H9 (cell line): Measurements from ENCODE around the gene DAGLB. TPM values are rescaled to one million over a fixed set of nuclear protein-coding genes. Genes with fewer than 3 reads are reported as not detected.

Source experiments
- DNase-seq: peaks from one replicate; pipeline ENCODE4 v3.0.0-alpha.2; 2017
- H2AFZ ChIP-seq: one replicate; pipeline ENCODE4 v1.6.1; 2013; ENCODE audit warnings: mild to moderate bottlenecking, low read length, control low read depth, moderate library complexity
- H2AK5ac ChIP-seq: 2 replicates; pipeline ENCODE4 v1.6.1; 2013; ENCODE audit warnings: low read length, control low read depth, mixed read lengths; ENCODE audit not compliant: insufficient read length
- H2BK120ac ChIP-seq: one replicate; pipeline ENCODE4 v1.6.1; 2013; ENCODE audit warnings: low read depth, mild to moderate bottlenecking, low read length, control low read depth, inconsistent platforms; ENCODE audit not compliant: poor library complexity, severe bottlenecking
- H2BK12ac ChIP-seq: 2 replicates; pipeline ENCODE4 v1.6.1; 2013; ENCODE audit warnings: low read length, control low read depth, mixed read lengths, low read depth; ENCODE audit not compliant: insufficient read length
- H2BK15ac ChIP-seq: 2 replicates; pipeline ENCODE4 v1.6.1; 2013; ENCODE audit warnings: low read depth, low read length, control low read depth
- H2BK20ac ChIP-seq: one replicate; pipeline ENCODE4 v1.6.1; 2013; ENCODE audit warnings: low read depth, mild to moderate bottlenecking, low read length, control low read depth, inconsistent platforms; ENCODE audit not compliant: poor library complexity, severe bottlenecking
- H2BK5ac ChIP-seq: 2 replicates; pipeline ENCODE4 v1.6.1; 2013; ENCODE audit warnings: low read length, control low read depth, mixed read lengths; ENCODE audit not compliant: insufficient read length
- H3K14ac ChIP-seq: 2 replicates; pipeline ENCODE4 v1.6.1; 2013; ENCODE audit warnings: low read length, control low read depth; ENCODE audit not compliant: insufficient read depth
- H3K18ac ChIP-seq: 2 replicates; pipeline ENCODE4 v1.6.1; 2013; ENCODE audit warnings: low read depth, mild to moderate bottlenecking, mixed read lengths, low read length, control low read depth; ENCODE audit not compliant: insufficient read length
- H3K23ac ChIP-seq: 2 replicates; pipeline ENCODE4 v1.6.1; 2013; ENCODE audit warnings: low read length, control low read depth, mixed read lengths, low read depth; ENCODE audit not compliant: insufficient read length
- H3K23me2 ChIP-seq: 2 replicates; pipeline ENCODE4 v1.6.1; 2013; ENCODE audit warnings: low read depth, mild to moderate bottlenecking, mixed read lengths, low read length, control low read depth; ENCODE audit not compliant: insufficient read length, poor library complexity, severe bottlenecking
- H3K27ac ChIP-seq: 2 replicates; pipeline ENCODE4 v1.5.1; 2013; ENCODE audit warnings: low read length, control low read depth, mixed read lengths, low read depth; ENCODE audit not compliant: insufficient read length
- H3K27me3 ChIP-seq: 2 replicates; pipeline ENCODE4 v1.6.1; 2013; ENCODE audit warnings: low read length, control low read depth, inconsistent platforms; ENCODE audit not compliant: insufficient read depth
- H3K4ac ChIP-seq: 2 replicates; pipeline ENCODE4 v1.6.1; 2013; ENCODE audit warnings: low read depth, mild to moderate bottlenecking, control low read depth, inconsistent platforms, low read length, moderate library complexity
- H3K4me1 ChIP-seq: 2 replicates; pipeline ENCODE4 v1.6.1; 2013; ENCODE audit warnings: low read length, control low read depth, inconsistent platforms; ENCODE audit not compliant: insufficient read depth
- H3K4me2 ChIP-seq: 2 replicates; pipeline ENCODE4 v1.6.1; 2013; ENCODE audit warnings: low read length, control low read depth, mixed read lengths; ENCODE audit not compliant: insufficient read length, insufficient read depth
- H3K56ac ChIP-seq: 2 replicates; pipeline ENCODE4 v1.6.1; 2013; ENCODE audit warnings: low read depth, mild to moderate bottlenecking, mixed read lengths, low read length, control low read depth; ENCODE audit not compliant: insufficient read length
- H3K79me1 ChIP-seq: 2 replicates; pipeline ENCODE4 v1.6.1; 2013; ENCODE audit warnings: low read depth, mild to moderate bottlenecking, moderate library complexity, low read length, control low read depth, inconsistent platforms; ENCODE audit not compliant: insufficient read depth, poor library complexity, severe bottlenecking
- H3K79me2 ChIP-seq: 2 replicates; pipeline ENCODE4 v1.6.1; 2013; ENCODE audit warnings: low read length, control low read depth, inconsistent platforms; ENCODE audit not compliant: insufficient read depth
- H3K9ac ChIP-seq: 2 replicates; pipeline ENCODE4 v1.6.1; 2013; ENCODE audit warnings: low read length, control low read depth, mixed read lengths; ENCODE audit not compliant: insufficient read length; ENCODE audit errors: extremely low read depth
- H3K9me3 ChIP-seq: one replicate; pipeline ENCODE4 v1.6.1; 2013; ENCODE audit warnings: low read depth, low read length, inconsistent platforms; ENCODE audit not compliant: control insufficient read depth
- H3T11ph ChIP-seq: one replicate; pipeline ENCODE4 v1.6.1; 2013; ENCODE audit warnings: mild to moderate bottlenecking, low read length, control low read depth, inconsistent platforms
- H4K20me1 ChIP-seq: one replicate; pipeline ENCODE4 v1.6.1; 2013; ENCODE audit not compliant: control insufficient read depth, insufficient read length, insufficient read depth
- H4K5ac ChIP-seq: 2 replicates; pipeline ENCODE4 v1.6.1; 2013; ENCODE audit warnings: low read depth, mild to moderate bottlenecking, mixed read lengths, low read length, control low read depth; ENCODE audit not compliant: insufficient read length
- H4K8ac ChIP-seq: replicated peaks from 2 replicates; pipeline ENCODE4 v1.6.1; 2013; ENCODE audit warnings: low read length, control low read depth, mixed read lengths, low read depth; ENCODE audit not compliant: insufficient read length
- H4K91ac ChIP-seq: 2 replicates; pipeline ENCODE4 v1.6.1; 2013; ENCODE audit warnings: low read depth, mild to moderate bottlenecking, moderate library complexity, mixed read lengths, low read length, control low read depth; ENCODE audit not compliant: insufficient read length
- H3K27ac Mint-ChIP-seq, 3 experiments: 2 replicates in 2 of 3; 3 replicates in 1 of 3; pipeline ENCODE4 v1.8.0; 2020 to 2021; ENCODE audit warnings: mixed read lengths in 3 of 3, mild to moderate bottlenecking in 1 of 3, moderate library complexity in 1 of 3
- H3K27me3 Mint-ChIP-seq: 2 replicates; pipeline ENCODE4 v1.8.0; 2021; ENCODE audit warnings: low read depth, mild to moderate bottlenecking, moderate library complexity, mixed read lengths
- H3K36me3 Mint-ChIP-seq, 3 experiments: 2 replicates in 2 of 3; 3 replicates in 1 of 3; pipeline ENCODE4 v1.8.0; 2020 to 2021; ENCODE audit warnings: low read depth in 3 of 3, mixed read lengths in 3 of 3; ENCODE audit not compliant: insufficient read depth in 1 of 3
- H3K4me1 Mint-ChIP-seq, 2 experiments: 2 replicates each; pipeline ENCODE4 v1.8.0; 2020; ENCODE audit warnings: mixed read lengths in 2 of 2
- H3K4me3 Mint-ChIP-seq, 2 experiments: 2 replicates in 1 of 2; 3 replicates in 1 of 2; pipeline ENCODE4 v1.8.0; 2020 to 2021; ENCODE audit warnings: mild to moderate bottlenecking in 2 of 2, mixed read lengths in 2 of 2, moderate library complexity in 1 of 2
- H3K9me3 Mint-ChIP-seq, 2 experiments: 2 replicates in 1 of 2; 3 replicates in 1 of 2; pipeline ENCODE4 v1.8.0; 2020; ENCODE audit warnings: mild to moderate bottlenecking in 2 of 2, mixed read lengths in 2 of 2, moderate library complexity in 1 of 2
- WGBS: extraction: QIAGEN DNeasy Blood & Tissue Kit; methylation state at CpG from one replicate; pipeline ENCODE4 v1.1.7; 2013; ENCODE audit warnings: missing lambda C conversion rate, low lambda C conversion rate, mixed read lengths; ENCODE audit not compliant: insufficient read length; ENCODE audit errors: extremely low coverage; 5-methylcytosine and 5-hydroxymethylcytosine counted together
- total RNA-seq: library from RNA; stranded (reverse); gene quantifications from 2 replicates; pipeline ENCODE4 v1.2.1, GENCODE V29; 2021
- TF ChIP-seq, protein P1 (sequence below): fragments of 200-600 bp; sonication (generic); conservative IDR thresholded peaks from 3 replicates; pipeline ENCODE4 v1.8.0; 2021; ENCODE audit warnings: antibody characterized with exemption, mild to moderate bottlenecking

DAGLB gene
- total RNA-seq, 1 experiment from 2014 or later: 46.4 TPM

DNA sequence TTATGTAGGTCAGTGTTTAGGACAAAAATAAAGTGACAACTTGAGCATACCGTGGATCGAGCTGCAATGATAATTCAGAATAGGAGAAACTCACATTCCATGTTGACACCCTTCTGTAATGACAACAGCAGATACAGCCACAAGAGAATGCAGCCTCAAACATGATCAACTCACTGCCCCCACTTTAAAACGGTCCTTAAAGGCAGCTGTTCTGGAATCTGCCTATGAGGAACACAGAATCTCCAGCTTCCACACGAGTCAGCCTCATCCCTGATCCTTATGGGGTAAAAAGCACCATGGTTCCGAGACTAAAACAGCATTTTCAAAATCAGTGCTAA, 32.5 kb upstream of the DAGLB start:
- Histone ChIP-seq H3K4me1 (no peaks in the 10 kb centered on the region; the same call in 1 of the 2 replicates), H3K23me2 (peaks cover 3% of the 10 kb centered on the region), H2BK120ac (no peak overlapping the region), H3K18ac (no peak overlapping the region), H3K27me3 (no peaks in the 10 kb centered on the region), H3K56ac (no peak overlapping the region), H2BK20ac (no peak overlapping the region), H2AFZ (no peak overlapping the region), H3T11ph (no peak overlapping the region), H3K79me1 (peaks cover 11% of the 10 kb centered on the region), H2BK15ac (no peak overlapping the region), H4K91ac (no peak overlapping the region), H3K27ac (no peak overlapping the region), H4K5ac (no peak overlapping the region), H3K9ac (no peak overlapping the region), H3K79me2 (peaks cover 21% of the 10 kb centered on the region; the same call in 1 of the 2 replicates), H4K20me1 (no peaks in the 10 kb centered on the region), H4K8ac (no peak overlapping the region), H3K14ac (no peak overlapping the region), H2BK12ac (no peak overlapping the region), H3K4me2 (no peak overlapping the region), H3K9me3 (no peaks in the 10 kb centered on the region), H2AK5ac (no peak overlapping the region), H3K4ac (no peak overlapping the region), H2BK5ac (no peak overlapping the region), H3K23ac (no peak overlapping the region)
- Mint-ChIP-seq H3K36me3 (peaks cover 9 to 31% (median 22%) of the 10 kb centered on the region in 3 experiments), H3K4me1 (peaks cover 26% of the 10 kb centered on the region in 2 experiments), H3K27ac (peak overlapping the region in 1 of 3 experiments; percentile 28; a peak in 1 of 7 replicates), H3K4me3 (no peak overlapping the region), H3K9me3 (no peaks in the 10 kb centered on the region; a peak in 2 of 5 replicates), H3K27me3 (peaks cover 7% of the 10 kb centered on the region)
- DNase-seq: no peak
- TF ChIP-seq, protein P1, sequence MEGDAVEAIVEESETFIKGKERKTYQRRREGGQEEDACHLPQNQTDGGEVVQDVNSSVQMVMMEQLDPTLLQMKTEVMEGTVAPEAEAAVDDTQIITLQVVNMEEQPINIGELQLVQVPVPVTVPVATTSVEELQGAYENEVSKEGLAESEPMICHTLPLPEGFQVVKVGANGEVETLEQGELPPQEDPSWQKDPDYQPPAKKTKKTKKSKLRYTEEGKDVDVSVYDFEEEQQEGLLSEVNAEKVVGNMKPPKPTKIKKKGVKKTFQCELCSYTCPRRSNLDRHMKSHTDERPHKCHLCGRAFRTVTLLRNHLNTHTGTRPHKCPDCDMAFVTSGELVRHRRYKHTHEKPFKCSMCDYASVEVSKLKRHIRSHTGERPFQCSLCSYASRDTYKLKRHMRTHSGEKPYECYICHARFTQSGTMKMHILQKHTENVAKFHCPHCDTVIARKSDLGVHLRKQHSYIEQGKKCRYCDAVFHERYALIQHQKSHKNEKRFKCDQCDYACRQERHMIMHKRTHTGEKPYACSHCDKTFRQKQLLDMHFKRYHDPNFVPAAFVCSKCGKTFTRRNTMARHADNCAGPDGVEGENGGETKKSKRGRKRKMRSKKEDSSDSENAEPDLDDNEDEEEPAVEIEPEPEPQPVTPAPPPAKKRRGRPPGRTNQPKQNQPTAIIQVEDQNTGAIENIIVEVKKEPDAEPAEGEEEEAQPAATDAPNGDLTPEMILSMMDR: no peak
- WGBS: no CpG with 5 or more reads among the region's 5 CpGs
